Activated CD4-positive, alpha-beta T cell treated with anti-CD3 and anti-CD28 coated beads, Interleukin-2, amount 50 U/mL, for 24 hours (primary cell): Measurements from ENCODE around the gene TWSG1.
"Not testable (repeated sequence)": the region's sequence is repeated elsewhere in the genome, so short reads cannot be mapped to it uniquely, and the experiment has no call there.

ENCODE experiments used
- DNase-seq, 2 donors: peaks; one replicate each; pipeline ENCODE4 v3.0.0-alpha.2; 2020; ENCODE audit warnings: low read depth in 1 of 2, low spot score in 1 of 2

Gene TWSG1

GRCh38 chr18:9450920-9451319, 116.3 kb downstream of the TWSG1 start:
- DNase-seq: not testable (repeated sequence)
